Tibial artery (tissue), 4 donors: ENCODE measurements around the gene ARHGAP15.

Experiments used
- DNase-seq, 2 donors: peaks; one replicate each; pipeline ENCODE4 v3.0.0-alpha.2; 2019
- H3K27ac ChIP-seq, 2 donors: fragments of 200-600 bp; sonication (generic) in 1 of 2; 1 replicate in 1 of 2; 2 replicates in 1 of 2; pipeline ENCODE4 v1.5.1; 2018 to 2019; ENCODE audit warnings: mild to moderate bottlenecking in 1 of 2
- H3K27me3 ChIP-seq, 2 donors: fragments of 200-600 bp; sonication (generic) in 1 of 2; one replicate each; pipeline versions ENCODE4 v1.5.1 to v1.6.0; 2016 to 2019
- H3K36me3 ChIP-seq, 3 donors: fragments of 200-600 bp; sonication (generic) in 2 of 3; one replicate each; pipeline ENCODE4 v1.5.1; 2016 to 2019; ENCODE audit warnings: mild to moderate bottlenecking in 2 of 3
- H3K4me1 ChIP-seq, 4 donors: fragments of 200-600 bp; sonication (generic) in 2 of 4; 1 replicate in 3 of 4; 2 replicates in 1 of 4; pipeline ENCODE4 v1.5.1; 2016 to 2019
- H3K4me3 ChIP-seq, 2 donors: fragments of 200-600 bp; sonication (generic) in 1 of 2; 1 replicate in 1 of 2; 2 replicates in 1 of 2; pipeline ENCODE4 v1.5.1; 2018 to 2019; ENCODE audit warnings: mild to moderate bottlenecking in 2 of 2
- H3K9me3 ChIP-seq, 3 donors: fragments of 200-600 bp; sonication (generic) in 1 of 3; one replicate each; pipeline ENCODE4 v1.5.1; 2016 to 2019
- intact Hi-C: fragments of 100-400 bp; cut with DNase I; formaldehyde crosslinking; loops from one replicate; pipeline ENCODE4 v1.15.0; 2023; ENCODE audit warnings: low total_unique reads
- TF ChIP-seq, protein P1 (sequence below), 2 experiments: fragments of 200-600 bp in 1 of 2; fragments of 450-650 bp in 1 of 2; IDR thresholded peaks; one replicate each; pipeline ENCODE4 v1.5.1; 2017 to 2019; ENCODE audit warnings: antibody characterized with exemption in 2 of 2, mild to moderate bottlenecking in 1 of 2, moderate library complexity in 1 of 2

ARHGAP15 gene

DNA sequence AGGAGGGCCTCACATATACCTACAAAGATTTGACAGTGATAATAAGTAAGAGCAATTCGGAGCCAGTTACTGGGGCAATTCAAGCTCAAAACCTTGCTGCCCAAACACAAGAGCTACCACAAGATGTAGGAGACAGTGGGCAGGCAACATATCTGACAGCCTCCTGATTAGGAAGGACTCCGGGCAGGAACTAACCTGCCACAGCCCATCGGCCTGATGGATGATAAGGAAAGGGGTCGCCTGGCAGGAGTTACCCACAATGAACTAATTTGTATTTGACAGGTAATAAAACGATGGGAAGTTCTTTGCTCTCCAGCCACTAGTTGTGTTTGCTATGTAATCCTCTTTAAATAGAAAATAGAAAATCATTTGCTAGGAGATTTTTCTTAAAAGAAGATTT is 100.2 kb downstream of the ARHGAP15 start:
- no peaks in the 10 kb centered on the region for H3K27me3 ChIP-seq
- no peaks in the 10 kb centered on the region for H3K4me1 ChIP-seq
- no peaks in the 10 kb centered on the region for H3K36me3 ChIP-seq
- intact Hi-C loops, result loop anchor here (10.0 kb wide), 1 partner anchor 65 kb away; no protein-coding TSS in a partner anchor
- no peak for DNase-seq
- H3K9me3 ChIP-seq, result peaks cover 0 to 13% (median 4%) of the 10 kb centered on the region in 3 donors
- H3K27ac ChIP-seq, result no peak overlapping the region
- TF ChIP-seq, protein P1, sequence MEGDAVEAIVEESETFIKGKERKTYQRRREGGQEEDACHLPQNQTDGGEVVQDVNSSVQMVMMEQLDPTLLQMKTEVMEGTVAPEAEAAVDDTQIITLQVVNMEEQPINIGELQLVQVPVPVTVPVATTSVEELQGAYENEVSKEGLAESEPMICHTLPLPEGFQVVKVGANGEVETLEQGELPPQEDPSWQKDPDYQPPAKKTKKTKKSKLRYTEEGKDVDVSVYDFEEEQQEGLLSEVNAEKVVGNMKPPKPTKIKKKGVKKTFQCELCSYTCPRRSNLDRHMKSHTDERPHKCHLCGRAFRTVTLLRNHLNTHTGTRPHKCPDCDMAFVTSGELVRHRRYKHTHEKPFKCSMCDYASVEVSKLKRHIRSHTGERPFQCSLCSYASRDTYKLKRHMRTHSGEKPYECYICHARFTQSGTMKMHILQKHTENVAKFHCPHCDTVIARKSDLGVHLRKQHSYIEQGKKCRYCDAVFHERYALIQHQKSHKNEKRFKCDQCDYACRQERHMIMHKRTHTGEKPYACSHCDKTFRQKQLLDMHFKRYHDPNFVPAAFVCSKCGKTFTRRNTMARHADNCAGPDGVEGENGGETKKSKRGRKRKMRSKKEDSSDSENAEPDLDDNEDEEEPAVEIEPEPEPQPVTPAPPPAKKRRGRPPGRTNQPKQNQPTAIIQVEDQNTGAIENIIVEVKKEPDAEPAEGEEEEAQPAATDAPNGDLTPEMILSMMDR (IDR thresholded peaks at IDR 0.05), result no peak
- no peak overlapping the region for H3K4me3 ChIP-seq

DNA sequence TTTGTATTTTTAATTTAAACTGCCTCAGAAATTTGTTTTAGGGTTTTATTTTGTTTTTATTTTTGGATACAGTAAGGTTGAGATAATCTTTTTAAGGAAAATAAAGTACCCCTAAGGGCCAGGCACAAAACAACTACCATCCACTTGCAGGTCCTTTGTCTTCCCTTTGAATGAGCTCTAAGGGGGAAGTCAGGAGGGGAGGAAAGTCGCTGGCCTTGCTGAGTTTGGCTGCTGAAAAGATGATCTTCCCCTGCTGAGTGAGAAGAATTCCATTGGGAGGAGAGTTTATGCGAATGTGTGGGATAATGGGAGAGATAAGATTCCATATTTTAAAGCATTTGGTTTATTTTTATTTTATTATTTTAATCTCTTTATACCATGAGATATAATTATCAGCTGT is 100.7 kb downstream of the ARHGAP15 start:
- DNase-seq, result no peak
- no peak overlapping the region for H3K27ac ChIP-seq
- peaks cover 0 to 17% (median 4%) of the 10 kb centered on the region in 3 donors for H3K9me3 ChIP-seq
- TF ChIP-seq, protein P1 (IDR thresholded peaks at IDR 0.05), result no peak
- no peaks in the 10 kb centered on the region for H3K36me3 ChIP-seq
- intact Hi-C loops, result loop anchor here (10.0 kb wide), 1 partner anchor 65 kb away; no protein-coding TSS in a partner anchor
- H3K4me1 ChIP-seq, result no peaks in the 10 kb centered on the region
- no peak overlapping the region for H3K4me3 ChIP-seq
- no peaks in the 10 kb centered on the region for H3K27me3 ChIP-seq

DNA sequence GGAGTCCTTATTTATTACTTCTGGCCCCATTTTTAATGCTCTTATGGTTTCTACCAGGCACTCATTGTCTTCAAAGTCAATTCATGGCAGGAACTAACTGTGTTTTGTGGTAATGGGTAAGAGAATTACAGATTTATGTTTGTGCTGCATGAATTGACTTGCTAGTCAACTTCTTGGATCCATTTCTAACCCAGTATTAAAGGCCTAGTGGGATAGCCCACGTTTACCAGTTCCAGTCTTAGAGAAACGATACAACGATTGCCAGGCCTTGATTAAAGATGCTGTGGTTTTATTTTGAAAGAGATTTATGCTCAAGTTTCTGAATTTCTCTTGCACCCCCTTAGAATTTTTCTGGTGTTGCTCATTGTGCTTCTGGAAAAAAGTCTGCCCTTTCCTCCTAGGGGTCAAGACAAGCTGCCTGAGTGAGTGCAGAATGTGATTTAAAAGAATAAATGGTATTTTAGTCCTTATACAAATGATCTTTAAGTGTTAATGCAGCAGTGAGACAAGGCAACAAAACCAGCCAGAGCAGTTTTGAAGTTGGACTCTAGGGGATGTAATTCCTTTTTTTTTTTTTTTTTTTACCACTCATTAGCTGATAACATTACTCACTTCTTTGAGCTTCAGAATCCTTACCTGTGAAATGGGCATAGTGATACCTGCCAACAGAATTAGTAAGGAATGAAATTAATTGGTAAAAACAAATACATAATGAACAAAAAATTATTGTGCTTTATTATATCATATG is 101.5 kb downstream of the ARHGAP15 start:
- intact Hi-C loops, result no loop called here
- TF ChIP-seq, protein P1 (IDR thresholded peaks at IDR 0.05), result no peak
- Histone ChIP-seq H3K4me3 (no peak overlapping the region), H3K27ac (no peak overlapping the region), H3K27me3 (no peaks in the 10 kb centered on the region), H3K9me3 (peaks cover 0 to 17% (median 4%) of the 10 kb centered on the region in 3 donors), H3K36me3 (no peaks in the 10 kb centered on the region), H3K4me1 (no peaks in the 10 kb centered on the region)
- no peak for DNase-seq

DNA sequence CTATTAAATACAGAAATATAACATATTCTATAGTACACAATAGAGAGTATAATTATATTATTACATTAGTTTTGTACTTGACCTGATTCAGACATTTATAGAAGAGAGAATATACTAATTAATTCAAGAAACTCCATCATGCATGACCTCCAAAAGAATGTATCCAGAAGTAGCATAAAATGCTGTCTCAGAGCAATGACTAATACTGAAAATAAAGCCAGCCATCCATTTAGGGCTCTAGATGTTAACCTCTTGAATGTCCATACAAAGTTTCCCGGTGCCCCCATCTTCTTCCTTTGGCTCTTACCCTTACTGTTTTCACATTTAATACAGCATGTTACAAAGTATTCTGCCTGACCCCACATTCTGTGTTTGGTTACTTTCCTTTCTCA is 102.0 kb downstream of the ARHGAP15 start:
- H3K4me1 ChIP-seq, result no peaks in the 10 kb centered on the region
- peaks cover 0 to 17% (median 4%) of the 10 kb centered on the region in 3 donors for H3K9me3 ChIP-seq
- H3K36me3 ChIP-seq, result no peaks in the 10 kb centered on the region
- H3K27me3 ChIP-seq, result no peaks in the 10 kb centered on the region
- no peak for DNase-seq
- H3K27ac ChIP-seq, result no peak overlapping the region
- TF ChIP-seq, protein P1 (IDR thresholded peaks at IDR 0.05), result no peak
- intact Hi-C loops, result no loop called here
- H3K4me3 ChIP-seq, result no peak overlapping the region

DNA sequence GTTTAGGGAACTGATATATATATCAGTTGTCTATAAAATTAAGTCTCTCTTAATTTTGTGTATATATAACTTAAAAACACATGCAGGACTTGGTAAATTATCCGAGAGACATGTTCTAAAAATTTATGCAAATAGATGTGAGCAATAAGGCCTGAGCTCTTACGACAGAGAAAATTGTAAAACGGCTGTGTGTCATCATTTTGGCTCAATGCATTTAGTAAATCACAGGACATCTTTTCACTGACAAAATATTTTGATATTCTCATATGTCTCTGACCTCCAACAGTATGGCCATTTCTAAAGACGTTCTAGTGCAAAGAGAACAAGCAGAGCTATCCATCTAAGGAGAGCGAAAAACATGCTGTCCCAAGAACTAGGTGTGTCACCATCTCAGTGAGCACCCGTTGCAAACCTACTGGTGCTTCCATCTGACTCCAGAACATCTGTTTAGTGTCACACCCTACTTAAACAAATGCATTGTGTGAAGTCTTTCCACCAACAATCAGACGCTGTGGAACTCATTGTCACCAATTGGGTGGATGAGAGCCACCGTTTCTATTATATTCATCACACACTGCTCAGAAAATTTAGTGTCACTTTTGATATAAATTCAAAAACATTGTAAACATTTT is 108.0 kb downstream of the ARHGAP15 start:
- H3K27ac ChIP-seq, result no peak overlapping the region
- TF ChIP-seq, protein P1 (IDR thresholded peaks at IDR 0.05), result no peak
- no peak overlapping the region for H3K4me3 ChIP-seq
- peaks cover 0 to 17% (median 4%) of the 10 kb centered on the region in 3 donors for H3K9me3 ChIP-seq
- intact Hi-C loops, result no loop called here
- DNase-seq, result no peak
- no peaks in the 10 kb centered on the region for H3K4me1 ChIP-seq
- H3K36me3 ChIP-seq, result no peaks in the 10 kb centered on the region
- no peaks in the 10 kb centered on the region for H3K27me3 ChIP-seq
